ENCODE results near the gene SLC25A12. TPM values are rescaled to one million over a fixed set of nuclear protein-coding genes. Genes with fewer than 3 reads are reported as not detected.
"Not testable (repeated sequence)": the region's sequence is repeated elsewhere in the genome, so short reads cannot be mapped to it uniquely, and the experiment has no call there.

Gene SLC25A12
- total RNA-seq, 1 experiment from 2014 or later, result 25.1 TPM

DNA sequence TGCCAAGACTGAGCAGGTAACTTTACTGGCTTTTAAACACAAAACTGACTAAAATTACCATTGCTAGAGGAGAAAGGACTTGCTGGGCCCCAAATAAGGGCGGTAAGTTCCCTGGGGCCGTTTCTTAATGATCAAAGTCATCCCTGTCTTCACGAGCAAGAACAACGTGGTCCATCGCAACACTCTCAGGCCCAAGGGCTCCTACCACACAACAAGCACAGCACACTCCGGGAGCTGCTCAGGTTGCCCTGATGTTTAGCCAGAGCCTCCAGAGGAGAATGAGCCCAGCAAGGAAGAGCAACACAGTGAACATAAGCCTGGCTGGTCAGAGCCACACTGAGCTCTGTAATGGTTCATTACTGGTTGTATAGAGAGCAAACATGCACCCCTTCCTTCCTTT lies 104.1 kb downstream of the SLC25A12 start:
- no peak for DNase-seq (ENCODE audit: low read depth)

DNA sequence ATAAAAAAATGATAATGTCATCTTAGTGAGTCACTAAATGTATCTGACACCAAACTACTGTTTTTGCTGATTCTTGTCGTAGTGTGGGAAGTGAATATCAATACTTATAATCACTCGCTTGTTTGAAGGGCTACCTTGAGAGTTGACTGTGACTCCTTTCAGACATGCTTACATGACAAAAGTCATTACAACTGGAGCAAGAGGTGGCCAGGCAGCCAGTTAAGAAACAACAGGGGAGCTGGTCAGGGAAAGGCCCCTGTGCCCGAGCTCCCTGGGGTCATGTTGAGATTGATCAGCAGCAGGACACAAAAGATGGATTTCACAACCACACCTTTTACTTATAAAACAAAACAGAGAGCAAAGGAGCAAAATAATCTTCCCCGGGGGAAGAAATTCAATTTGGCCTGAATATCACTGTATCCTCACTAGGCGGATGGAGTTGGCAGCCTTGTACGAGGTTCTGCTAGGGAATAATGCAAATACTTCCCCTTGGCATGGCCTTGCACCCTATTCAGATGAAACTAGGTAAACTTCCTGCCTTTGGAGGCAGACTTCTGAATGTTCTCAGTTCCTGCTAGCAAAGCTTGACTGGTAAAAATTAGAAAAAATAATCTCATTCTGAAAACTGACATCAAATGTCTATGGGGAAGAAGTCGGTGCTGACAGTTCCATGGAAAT lies 105.6 kb downstream of the SLC25A12 start:
- no peak for DNase-seq (ENCODE audit: low read depth)

DNA sequence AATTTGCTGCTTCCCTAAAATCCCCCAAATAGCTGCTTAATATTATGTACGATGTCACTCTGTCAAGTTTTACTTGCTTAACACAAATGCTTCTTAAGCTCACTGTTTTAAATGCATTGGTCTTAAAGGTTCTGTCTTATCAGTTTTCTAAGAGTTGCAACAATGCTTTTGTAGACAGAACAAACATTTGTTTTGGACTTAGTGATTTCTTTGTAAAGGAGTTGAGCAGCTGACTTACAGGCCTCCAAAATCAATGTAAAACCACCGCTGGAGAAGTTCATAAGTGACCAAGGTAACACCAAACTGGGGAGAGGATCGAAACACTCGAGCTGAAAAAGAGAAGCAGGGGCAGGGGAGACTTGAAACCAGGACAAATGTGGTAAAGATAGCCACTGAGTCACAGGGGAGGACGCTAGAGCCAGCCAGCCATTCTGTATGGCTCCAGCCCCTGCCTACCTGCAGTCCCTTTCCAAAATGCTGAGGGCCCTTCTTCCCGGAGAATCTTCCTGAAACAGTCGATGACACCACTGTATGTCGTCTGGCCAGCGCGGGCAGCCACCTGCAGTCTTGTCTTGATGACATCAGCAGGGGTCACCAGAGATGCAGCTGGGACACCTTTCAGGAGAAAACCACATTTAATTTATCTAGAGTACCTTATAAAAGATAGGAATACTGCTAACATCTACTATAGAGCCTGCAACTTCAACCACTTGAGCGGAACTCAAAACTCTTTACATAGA lies 106.5 kb downstream of the SLC25A12 start:
- DNase-seq (ENCODE audit: low read depth), result no peak

DNA sequence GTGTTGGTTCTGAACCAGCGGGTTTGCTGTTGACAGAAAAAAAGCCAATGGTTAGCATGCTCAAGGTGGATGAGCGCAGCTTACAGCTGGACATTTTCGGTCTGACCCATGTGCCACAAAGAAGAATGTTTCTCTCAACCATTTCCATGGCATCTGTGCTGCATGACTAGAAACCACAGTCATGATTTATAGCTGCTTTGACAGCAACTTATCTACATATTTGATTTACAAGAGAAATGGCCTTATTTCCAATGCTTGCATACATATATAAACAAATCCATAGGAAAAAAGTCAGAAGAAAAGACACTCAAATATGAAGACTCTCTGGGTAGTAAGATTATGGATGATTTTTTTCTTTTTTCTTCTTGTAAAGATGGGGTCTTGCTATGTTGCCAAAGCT lies 108.6 kb downstream of the SLC25A12 start:
- no peak for DNase-seq (ENCODE audit: low read depth)

DNA sequence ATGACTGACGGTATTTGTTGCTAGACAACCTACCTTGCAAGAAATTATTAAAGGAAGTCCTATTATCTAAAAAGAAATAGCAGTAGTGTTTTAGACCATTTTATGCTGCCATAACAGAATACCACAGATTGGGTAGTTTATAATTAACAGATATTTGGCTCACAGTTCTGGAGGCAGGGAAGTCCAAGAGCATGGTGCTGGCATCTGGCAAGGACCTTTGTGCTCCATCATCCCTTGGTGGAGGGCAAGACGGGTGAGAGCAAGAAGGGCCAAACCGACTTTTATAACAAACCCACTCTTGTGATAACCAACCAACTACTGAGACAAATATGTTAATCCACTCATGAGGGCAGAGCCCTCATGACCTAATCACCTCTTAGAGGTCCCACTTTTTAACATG lies 115.5 kb downstream of the SLC25A12 start:
- DNase-seq (ENCODE audit: low read depth), result no peak

DNA sequence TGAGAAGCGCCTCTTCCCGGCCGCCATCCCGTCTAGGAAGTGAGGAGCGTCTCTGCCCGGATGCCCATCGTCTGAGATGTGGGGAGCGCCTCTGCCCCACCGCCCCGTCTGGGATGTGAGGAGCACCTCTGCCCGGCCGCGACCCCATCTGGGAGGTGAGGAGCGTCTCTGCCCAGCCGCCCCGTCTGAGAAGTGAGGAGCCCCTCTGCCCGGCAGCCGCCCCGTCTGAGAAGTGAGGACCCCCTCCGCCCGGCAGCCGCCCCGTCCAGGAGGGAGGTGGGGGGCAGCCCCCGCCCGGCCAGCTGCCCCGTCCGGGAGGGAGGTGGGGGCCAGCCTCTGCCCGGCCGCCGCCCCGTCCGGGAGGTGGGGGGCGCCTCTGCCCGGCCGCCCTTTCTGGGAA lies 119.5 kb downstream of the SLC25A12 start:
- DNase-seq (ENCODE audit: low read depth), result not testable (repeated sequence)

DNA sequence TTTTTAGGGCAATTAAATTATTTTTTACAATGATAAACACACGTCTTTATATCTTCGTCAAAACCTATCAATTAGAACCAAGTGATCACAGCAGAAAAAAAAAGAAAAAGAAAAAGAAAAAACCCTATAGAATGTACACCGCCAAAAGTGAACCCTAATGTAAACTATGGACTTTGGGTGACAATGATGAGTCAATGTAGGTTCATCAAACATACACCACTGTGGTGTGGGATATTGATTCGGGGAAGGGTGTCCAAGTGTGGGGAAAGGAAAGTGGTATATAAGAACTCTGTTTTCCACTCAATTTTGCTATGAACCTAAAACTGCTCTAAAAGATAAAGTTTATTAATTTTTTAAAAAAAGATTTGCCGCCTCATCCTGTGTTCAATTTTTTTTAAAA lies 121.7 kb downstream of the SLC25A12 start:
- DNase-seq (ENCODE audit: low read depth), result no peak

DNA sequence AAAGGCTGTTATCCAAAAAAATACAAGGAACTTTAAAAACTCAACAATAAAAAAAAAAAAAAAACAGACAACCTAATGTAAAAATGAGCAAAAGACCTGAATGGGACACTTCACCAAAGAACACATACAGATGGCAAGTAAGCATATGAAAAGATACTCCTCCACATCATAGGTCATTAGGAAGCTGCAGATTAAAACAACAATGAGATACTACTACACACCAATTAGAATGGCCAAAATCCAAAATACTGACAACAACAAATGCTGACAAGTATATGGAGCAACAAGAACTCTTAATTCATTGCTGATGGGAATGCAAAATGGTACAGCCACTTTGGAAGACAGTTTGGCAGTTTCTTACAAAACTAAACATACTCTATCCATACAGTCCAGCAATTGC lies 122.6 kb downstream of the SLC25A12 start:
- no peak for DNase-seq (ENCODE audit: low read depth)

DNA sequence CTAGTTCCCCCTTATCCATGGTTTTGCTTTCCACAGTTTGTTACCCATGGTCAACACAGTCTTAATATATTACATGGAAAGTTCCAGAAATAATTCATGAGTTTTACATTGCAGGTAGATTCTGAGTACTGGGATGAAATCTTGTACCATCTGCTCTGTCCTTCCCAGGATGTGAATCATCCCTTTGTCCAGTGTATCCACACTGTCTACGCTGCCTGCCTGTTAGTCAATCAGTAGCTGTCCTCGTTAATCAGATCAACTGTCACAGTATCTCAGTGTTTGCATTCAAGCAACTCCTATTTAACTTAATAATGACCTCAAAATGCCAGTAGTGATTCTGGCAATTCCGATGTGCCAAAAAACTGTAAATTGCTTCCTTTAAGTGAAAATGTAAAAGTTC lies 130.4 kb downstream of the SLC25A12 start:
- DNase-seq (ENCODE audit: low read depth), result peak; percentile 23

DNA sequence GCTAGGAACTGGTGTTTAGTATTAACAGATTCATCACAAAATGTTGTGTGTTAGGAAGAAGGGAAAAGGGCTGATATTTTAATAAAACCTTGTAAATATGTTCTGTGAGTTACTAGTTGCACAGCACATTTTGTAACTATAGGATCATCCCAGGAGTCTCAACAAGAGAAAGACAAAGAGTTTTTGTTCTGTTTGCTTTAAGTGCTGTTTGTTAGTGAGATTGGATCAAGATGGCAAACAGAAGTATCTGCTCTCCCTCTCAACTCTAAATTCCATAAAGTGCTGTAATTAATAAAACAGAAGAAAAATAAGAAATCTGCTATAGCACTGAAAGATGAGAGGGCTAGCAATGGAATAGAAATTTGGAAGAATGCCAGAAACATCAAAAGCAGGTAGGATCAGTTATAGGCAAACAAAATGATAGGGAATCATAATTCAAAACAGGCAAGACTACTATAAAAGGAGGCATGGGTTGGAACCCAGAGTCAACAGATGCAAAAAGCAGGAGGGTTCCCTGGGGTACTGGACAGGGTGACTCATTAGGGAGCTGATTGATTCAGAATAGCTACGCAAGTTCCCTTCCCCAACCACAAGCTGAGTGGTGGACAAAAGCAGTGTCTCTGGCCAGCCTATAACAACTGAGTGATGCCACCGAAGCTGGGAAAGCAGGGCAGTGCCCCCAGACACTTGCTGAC lies 131.0 kb downstream of the SLC25A12 start:
- peak; percentile 60 for DNase-seq (ENCODE audit: low read depth)

DNA sequence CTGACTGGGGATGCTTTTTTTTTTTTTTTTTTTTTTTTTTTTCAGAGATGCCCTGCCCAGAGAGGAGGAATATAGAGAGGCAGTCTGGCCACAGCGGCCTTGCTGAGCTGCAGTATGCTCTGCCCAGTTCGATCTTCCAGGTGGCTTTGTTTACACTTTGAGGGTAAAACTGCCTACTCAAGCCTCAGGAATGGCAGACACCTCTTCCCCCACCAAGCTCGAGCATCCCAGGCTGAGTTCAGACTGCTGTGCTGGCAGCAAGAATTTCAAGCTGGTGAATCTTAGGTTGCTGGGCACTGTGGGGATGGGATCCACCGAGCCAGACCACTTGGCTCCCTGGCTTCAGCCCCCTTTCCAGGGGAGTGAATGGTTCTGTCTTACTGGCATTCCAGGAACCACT lies 132.9 kb downstream of the SLC25A12 start:
- DNase-seq (ENCODE audit: low read depth), result peak; percentile 80

DNA sequence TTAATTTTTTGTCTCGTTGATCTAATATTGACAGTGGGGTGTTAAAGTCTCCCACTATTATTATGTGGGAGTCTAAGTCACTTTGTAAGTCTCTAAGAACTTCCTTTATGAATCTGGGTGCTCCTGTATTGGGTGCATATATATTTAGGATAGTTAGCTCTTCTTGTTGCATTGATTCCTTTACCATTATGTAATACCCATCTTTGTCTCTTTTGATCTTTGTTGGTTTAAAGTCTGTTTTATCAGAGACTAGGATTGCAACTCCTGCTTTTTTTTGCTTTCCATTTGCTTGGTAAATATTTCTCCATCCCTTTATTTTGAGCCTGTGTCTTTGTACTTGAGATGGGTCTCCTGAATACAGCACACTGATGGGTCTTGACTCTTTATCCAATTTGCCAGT lies 135.3 kb downstream of the SLC25A12 start:
- not testable (repeated sequence) for DNase-seq (ENCODE audit: low read depth)

DNA sequence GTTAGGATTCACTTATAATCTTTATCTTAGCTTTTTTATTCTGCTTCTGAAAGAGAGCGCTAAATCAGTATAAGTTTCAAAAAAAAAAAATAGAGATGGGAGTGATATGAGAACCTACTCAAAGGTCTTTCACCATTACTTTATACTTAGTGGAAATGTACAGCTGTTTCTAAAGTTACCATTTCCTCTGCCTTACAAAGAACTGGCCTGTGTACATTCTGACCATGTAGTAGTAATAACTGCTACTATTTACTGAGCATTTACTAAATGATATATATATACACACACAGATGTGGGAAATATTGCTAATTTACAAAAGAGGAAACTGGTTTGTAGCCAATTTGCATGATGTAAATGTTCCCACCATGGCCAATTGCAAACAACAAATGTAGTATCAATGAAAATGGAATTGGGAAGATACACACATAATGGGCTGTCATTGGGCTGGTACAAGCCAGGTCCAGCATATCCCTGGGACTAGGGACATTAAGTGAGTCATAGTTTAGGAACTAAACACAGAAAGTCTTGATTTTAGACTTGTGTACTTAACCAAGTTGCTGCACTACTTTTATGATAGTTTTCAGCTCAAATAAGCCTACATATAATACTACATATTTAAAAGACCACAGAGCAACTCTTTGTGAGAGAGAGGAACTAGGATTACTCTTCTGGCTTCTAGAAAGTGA lies 139.6 kb downstream of the SLC25A12 start:
- DNase-seq (ENCODE audit: low read depth), result peak; percentile 32

DNA sequence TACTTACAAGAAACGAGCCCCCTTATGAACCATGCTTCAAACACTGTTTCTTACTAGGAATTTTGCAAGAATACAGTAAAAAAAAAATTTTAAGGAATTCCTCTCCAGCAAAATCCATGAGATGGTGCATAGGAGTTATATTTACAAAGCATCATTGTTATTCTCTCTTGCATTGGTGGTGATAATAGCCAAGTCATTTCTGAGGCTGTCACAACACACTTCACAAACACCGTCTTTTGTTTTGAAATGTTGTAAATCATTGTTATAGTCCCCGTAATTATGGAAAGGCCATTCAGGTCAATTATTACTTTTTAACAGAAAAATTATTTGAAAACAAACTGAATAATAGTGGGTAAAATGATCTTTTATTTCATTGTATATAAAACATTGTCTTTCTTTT lies 146.7 kb downstream of the SLC25A12 start:
- no peak for DNase-seq (ENCODE audit: low read depth)

DNA sequence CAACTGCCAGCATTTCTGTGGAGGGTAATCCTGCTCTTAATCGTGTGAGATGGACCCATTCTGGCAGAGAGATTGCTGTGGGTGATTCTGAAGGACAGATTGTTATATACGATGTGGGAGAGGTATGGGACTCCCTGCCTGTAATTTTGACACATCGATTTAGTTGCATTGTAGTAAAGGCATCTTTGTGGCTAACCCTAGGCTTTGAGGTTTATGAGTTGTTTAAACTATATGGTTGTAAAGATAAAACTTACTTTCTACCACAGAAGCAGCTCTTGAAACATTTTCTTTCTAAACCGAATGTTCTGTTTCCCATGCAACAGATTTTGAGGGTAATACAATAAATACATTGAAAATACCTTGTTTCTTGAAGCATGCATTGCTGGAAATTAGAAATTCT lies 148.2 kb downstream of the SLC25A12 start:
- DNase-seq (ENCODE audit: low read depth), result no peak

DNA sequence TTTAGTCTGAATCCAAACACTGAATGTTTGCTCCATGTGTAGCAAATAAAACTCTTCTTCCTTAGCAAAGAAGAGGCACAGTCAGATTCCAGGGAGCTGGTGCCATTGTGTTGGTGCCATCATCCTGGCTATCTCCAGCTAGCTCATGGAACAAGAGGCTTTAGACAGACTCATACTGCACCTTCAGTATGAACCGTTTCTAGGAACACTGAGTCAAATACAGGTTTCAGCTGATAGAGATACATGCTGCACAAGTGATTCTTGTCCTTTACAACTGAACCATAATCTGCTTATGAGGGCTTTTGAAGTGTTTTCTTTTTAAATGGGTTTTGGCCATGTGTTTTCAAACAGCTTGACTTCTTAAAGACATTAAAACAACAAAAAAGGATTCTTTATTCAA lies 148.9 kb downstream of the SLC25A12 start:
- no peak for DNase-seq (ENCODE audit: low read depth)

DNA sequence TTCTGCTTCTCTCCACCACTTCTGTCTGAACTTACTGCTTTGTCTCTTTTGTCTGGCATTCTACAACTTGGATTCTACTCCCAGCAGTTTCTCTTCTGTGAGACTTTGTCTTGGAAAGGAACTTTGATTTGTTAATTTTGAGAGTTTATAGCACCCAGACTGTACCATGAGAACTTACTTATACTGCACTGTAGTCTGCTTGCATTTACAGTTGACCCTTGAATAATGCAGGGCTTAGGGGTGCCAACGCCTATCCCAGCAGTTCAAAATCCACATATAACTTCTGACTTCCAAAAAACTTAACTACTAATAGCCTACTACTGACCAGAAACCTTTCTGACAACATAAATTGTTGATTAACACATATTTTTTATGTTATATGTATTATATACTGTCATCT lies 151.3 kb downstream of the SLC25A12 start:
- no peak for DNase-seq (ENCODE audit: low read depth)

DNA sequence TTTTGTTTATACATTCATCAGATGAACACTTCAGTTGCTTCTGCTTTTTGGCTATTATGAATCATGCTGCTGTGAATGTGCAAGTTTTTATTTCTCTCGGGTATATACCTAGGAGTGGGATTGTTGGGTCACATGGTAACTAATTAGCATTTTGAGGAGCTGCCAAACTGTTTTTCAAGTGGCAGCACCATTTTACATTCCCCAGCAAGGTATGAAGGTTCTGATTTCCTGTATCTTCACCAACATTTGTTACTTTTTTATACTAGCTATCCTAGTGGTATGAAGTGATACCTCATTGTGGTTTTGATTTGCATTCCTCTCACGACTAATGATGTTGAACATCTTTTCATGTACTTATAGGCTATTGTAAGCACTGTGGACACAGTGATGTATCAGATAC lies 152.9 kb downstream of the SLC25A12 start:
- peak; percentile 84 for DNase-seq (ENCODE audit: low read depth)

DNA sequence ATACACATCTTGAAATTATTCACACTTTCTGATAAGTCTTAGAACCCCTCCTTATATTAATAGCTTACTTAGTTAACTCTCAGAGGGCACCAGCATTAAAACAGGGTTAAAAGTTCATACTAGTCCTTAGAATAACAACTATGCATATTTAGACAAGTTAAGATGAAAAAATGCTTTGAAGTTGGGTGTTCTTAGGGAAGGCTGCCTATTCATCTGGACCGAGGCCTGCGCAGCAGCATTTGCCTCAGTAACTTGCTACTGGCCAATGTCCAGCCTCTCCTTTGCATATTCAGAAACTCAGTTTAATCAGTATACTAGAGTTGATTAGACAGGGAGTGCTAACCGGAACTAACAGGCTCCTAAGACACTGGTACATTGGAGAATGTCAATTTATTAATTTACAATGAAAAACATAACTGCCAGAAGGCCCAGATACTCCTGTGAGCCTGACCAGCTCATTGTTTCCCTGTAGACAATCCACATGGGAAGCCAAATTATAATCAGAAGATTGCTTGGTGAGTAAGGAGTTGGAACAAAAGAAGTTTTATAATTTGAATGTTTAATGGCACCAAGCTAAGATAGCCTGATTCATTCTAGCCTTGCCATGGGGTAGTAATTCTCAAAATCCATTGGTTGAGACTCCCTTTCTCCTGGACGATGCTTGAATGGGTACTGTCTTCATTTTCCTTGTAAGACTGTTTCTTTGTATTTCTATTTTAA lies 157.9 kb downstream of the SLC25A12 start:
- no peak for DNase-seq (ENCODE audit: low read depth)

All from M059J (cell line).